Calu3 (cell line): ENCODE measurements around the gene SCFD2. TPM values are rescaled to one million over a fixed set of nuclear protein-coding genes. Genes with fewer than 3 reads are reported as not detected.
"Not testable (repeated sequence)": the region's sequence is repeated elsewhere in the genome, so short reads cannot be mapped to it uniquely, and the experiment has no call there.

Experiments used
- BruUV-seq: library from RNA; stranded (reverse); fragments of 400-500 nt; replicated peaks from 2 replicates; lab custom pipeline; 2021; lab: Mats Ljungman, UMichigan
- CTCF ChIA-PET: fragments of 300-600 bp; sonication (Branson Sonifier 250); formaldehyde crosslinking; loops from one replicate; lab custom pipeline; 2022; ENCODE audit warnings: antibody characterized with exemption; lab: Charles Lee
- DNase-seq: peaks from one replicate; pipeline ENCODE4 v3.0.0; 2022
- H3K27ac Mint-ChIP-seq: one replicate; pipeline ENCODE4 v1.8.0; 2022; ENCODE audit warnings: mixed read lengths; ENCODE audit not compliant: unreplicated experiment
- H3K27me3 Mint-ChIP-seq: one replicate; pipeline ENCODE4 v1.8.0; 2022; ENCODE audit warnings: mixed read lengths; ENCODE audit not compliant: unreplicated experiment
- H3K36me3 Mint-ChIP-seq: one replicate; pipeline ENCODE4 v1.8.0; 2022; ENCODE audit warnings: mild to moderate bottlenecking, moderate library complexity, mixed read lengths; ENCODE audit not compliant: insufficient read depth, unreplicated experiment
- H3K4me1 Mint-ChIP-seq: one replicate; pipeline ENCODE4 v1.8.0; 2022; ENCODE audit warnings: mild to moderate bottlenecking, low read depth, mixed read lengths; ENCODE audit not compliant: unreplicated experiment
- H3K4me3 Mint-ChIP-seq: one replicate; pipeline ENCODE4 v1.8.0; 2022; ENCODE audit warnings: mild to moderate bottlenecking, low read depth, moderate library complexity, mixed read lengths; ENCODE audit not compliant: unreplicated experiment
- H3K9me3 Mint-ChIP-seq: one replicate; pipeline ENCODE4 v1.8.0; 2022; ENCODE audit warnings: low read depth, mixed read lengths; ENCODE audit not compliant: unreplicated experiment
- CTCF ChIP-seq: fragments of 200-600 bp; IDR thresholded peaks from one replicate; pipeline ENCODE4 v1.8.0; 2022; ENCODE audit warnings: antibody characterized with exemption; ENCODE audit not compliant: unreplicated experiment
- intact Hi-C: fragments of 100-400 bp; cut with micrococcal nuclease; formaldehyde crosslinking; loops from one replicate; pipeline ENCODE4 v1.10.0; 2022; ENCODE audit not compliant: unreplicated experiment
- total RNA-seq: library from RNA; stranded (reverse); gene quantifications from 2 replicates; pipeline ENCODE4 v1.2.3, GENCODE V29; 2022

Gene SCFD2
- total RNA-seq, 1 experiment from 2014 or later: 16.7 TPM

- no peak overlapping the region for H3K4me3 Mint-ChIP-seq
- H3K4me1 Mint-ChIP-seq: no peaks in the 10 kb centered on the region
- no peak overlapping the region for H3K27ac Mint-ChIP-seq
- DNase-seq: no peak
- H3K36me3 Mint-ChIP-seq: no peaks in the 10 kb centered on the region
- no peaks in the 10 kb centered on the region for H3K27me3 Mint-ChIP-seq
- no TSS peak for BruUV-seq
- intact Hi-C loops: no loop called here
- CTCF ChIA-PET: no interaction called here
- no peaks in the 10 kb centered on the region for H3K9me3 Mint-ChIP-seq
- TF ChIP-seq CTCF: no peak
Observed at GRCh38 chr4:53040459-53040815, 325.4 kb downstream of the SCFD2 start.

- Mint-ChIP-seq H3K9me3 (no peaks in the 10 kb centered on the region), H3K36me3 (no peaks in the 10 kb centered on the region), H3K27ac (no peak overlapping the region), H3K4me3 (no peak overlapping the region), H3K4me1 (no peaks in the 10 kb centered on the region), H3K27me3 (no peaks in the 10 kb centered on the region)
- BruUV-seq: no TSS peak
- no peak for DNase-seq
- no peak for TF ChIP-seq CTCF
- CTCF ChIA-PET: no interaction called here
- intact Hi-C loops: no loop called here
Observed at GRCh38 chr4:53039741-53040458, 326.0 kb downstream of the SCFD2 start.

GRCh38 chr4:53037892-53038291, 328.0 kb downstream of the SCFD2 start:
- CTCF ChIA-PET: no interaction called here
- DNase-seq: no peak
- Mint-ChIP-seq H3K36me3 (no peaks in the 10 kb centered on the region), H3K4me3 (no peak overlapping the region), H3K4me1 (no peaks in the 10 kb centered on the region), H3K9me3 (no peaks in the 10 kb centered on the region), H3K27me3 (no peaks in the 10 kb centered on the region), H3K27ac (no peak overlapping the region)
- no peak for TF ChIP-seq CTCF
- intact Hi-C loops: no loop called here
- no TSS peak for BruUV-seq

GRCh38 chr4:53032908-53033307, 333.0 kb downstream of the SCFD2 start:
- DNase-seq, H3K9me3 Mint-ChIP-seq, intact Hi-C loops, H3K4me1 Mint-ChIP-seq, H3K27ac Mint-ChIP-seq, H3K27me3 Mint-ChIP-seq, H3K4me3 Mint-ChIP-seq, CTCF ChIA-PET, H3K36me3 Mint-ChIP-seq, BruUV-seq: not testable (repeated sequence)

- no TSS peak for BruUV-seq
Observed at GRCh38 chr4:53026233-53026632, 339.6 kb downstream of the SCFD2 start.

More at GRCh38 chr4:53026233-53026632, 339.6 kb downstream of the SCFD2 start:
- intact Hi-C loops: no loop called here
- no peak for TF ChIP-seq CTCF
- Mint-ChIP-seq H3K4me3 (no peak overlapping the region), H3K9me3 (no peaks in the 10 kb centered on the region), H3K27me3 (no peaks in the 10 kb centered on the region), H3K36me3 (no peaks in the 10 kb centered on the region), H3K4me1 (no peaks in the 10 kb centered on the region), H3K27ac (no peak overlapping the region)
- no peak for DNase-seq
- CTCF ChIA-PET: no interaction called here
